GM19467 (cell line): ENCODE data around the gene NIBAN1.
"Not testable (repeated sequence)": the region's sequence is repeated elsewhere in the genome, so short reads cannot be mapped to it uniquely, and the experiment has no call there.

ENCODE experiments used
- ATAC-seq: cut with Tn5 transposase; IDR thresholded peaks from one replicate; pipeline ENCODE4 v1.9.1; 2021; ENCODE audit warnings: mild to moderate bottlenecking, moderate library complexity; ENCODE audit not compliant: unreplicated experiment

NIBAN1 gene

DNA sequence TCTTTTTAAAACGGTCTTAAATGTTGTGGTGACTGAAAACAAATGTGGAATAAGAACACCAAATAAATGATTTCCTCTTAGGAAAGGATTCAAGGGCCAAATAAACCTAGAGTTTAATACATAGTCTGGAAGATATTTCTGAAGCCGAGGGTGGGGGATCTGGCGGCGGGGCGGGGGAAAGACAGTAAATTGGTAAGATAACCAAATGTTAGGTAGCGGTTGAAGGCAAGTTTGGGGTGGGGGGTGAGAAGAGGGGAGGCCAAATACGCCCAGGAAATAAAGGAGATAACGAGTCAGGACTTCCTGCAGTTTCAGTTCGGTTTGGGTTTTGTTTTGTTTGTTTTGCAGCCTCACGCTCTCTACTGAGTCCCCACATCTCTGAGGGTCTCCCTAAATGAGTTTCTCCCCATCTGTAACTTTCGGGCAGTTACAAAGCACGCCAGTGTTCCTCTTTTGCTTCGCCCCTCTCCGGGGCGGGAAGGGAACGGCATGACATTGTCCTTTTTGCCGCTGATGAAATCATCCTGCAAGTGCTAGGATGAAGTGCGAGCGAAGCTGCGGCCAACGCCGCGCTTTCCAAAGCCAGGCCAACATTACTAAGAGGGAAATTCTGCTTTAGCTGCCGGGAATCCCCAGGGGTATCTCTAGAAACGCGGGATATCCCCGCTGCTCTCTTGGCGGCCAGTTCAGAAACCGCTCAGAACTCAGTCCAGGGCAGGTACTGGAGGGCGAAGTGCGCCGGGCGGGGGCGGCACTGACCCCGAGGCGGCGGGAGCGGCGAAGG is 844 bp downstream of the NIBAN1 start:
- peak; percentile 49 for ATAC-seq

GRCh38 chr1:184972315-184973055 is 1.8 kb downstream of the NIBAN1 start:
- no peak for ATAC-seq

GRCh38 chr1:184971522-184972265 is 2.6 kb downstream of the NIBAN1 start:
- ATAC-seq, result no peak

DNA sequence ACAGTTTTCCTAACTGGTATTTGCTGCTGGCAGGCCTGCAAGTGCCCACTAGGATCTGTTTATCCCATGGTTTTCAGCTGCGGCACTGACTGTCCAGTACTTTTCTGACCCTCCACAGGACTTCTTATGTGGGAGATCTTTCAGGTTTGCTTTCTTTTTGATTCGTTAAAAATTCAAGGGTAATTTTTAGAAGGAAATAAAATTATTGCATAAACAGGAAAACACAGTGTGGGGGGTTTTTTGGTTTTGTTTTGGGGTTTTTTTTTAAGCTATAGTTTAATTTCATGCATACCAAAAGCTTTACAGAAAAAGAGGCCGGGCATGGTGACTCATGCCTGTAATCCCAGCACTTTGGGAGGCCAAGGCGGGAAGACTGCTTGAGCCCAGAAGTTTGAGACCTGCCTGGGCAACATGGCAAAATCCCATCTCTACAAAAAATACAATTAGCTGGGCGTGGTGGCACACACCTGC is 3.6 kb downstream of the NIBAN1 start:
- no peak for ATAC-seq

GRCh38 chr1:184966989-184967388 is 7.3 kb downstream of the NIBAN1 start:
- no peak for ATAC-seq

GRCh38 chr1:184965944-184966860 is 8.1 kb downstream of the NIBAN1 start:
- ATAC-seq, result no peak

- no peak for ATAC-seq
These were observed 8.9 kb downstream of the NIBAN1 start for GRCh38 chr1:184965439-184965838.

- no peak for ATAC-seq
These were observed 14.7 kb downstream of the NIBAN1 start for GRCh38 chr1:184959626-184960025.

DNA sequence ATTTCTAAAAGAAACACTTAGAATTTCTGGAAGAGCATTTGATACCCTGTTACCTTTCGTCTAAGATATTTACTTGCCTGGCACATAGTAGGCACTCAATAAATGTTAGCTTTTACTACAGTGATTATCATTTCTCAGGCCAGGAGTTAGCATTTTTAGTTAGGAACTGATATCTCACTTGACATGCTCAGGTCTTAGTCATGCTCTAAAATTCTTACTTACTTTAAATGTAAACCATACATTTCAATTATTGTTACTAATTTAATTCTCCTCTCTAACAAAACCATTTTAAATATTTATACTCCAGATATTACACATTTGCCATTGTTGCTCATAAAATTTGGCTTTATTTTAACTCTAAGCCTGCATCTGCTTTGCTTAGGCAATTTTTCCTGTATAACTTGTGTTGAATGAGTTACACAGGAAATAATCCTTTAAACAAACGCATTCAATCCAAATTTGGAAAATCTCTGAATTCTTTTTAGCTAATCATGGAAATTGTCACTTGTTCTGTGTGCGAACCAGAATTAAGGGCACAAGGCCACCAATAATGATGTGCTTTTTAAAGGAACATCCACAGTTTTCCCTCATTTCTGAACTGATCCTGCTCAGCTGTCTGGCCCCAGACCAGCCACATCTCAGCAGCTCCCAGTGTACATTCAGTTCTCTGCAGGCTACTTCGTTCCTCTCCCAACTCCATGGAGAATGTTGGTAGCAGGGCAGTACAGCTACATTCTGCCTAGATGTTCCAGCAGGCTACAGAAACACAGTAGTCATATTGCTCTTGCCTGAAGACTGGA is 15.6 kb downstream of the NIBAN1 start:
- no peak for ATAC-seq

GRCh38 chr1:184957901-184958300 is 16.4 kb downstream of the NIBAN1 start:
- not testable (repeated sequence) for ATAC-seq

GRCh38 chr1:184956999-184957700 is 17.2 kb downstream of the NIBAN1 start:
- ATAC-seq, result no peak

GRCh38 chr1:184954232-184954995 is 19.9 kb downstream of the NIBAN1 start:
- ATAC-seq, result no peak

DNA sequence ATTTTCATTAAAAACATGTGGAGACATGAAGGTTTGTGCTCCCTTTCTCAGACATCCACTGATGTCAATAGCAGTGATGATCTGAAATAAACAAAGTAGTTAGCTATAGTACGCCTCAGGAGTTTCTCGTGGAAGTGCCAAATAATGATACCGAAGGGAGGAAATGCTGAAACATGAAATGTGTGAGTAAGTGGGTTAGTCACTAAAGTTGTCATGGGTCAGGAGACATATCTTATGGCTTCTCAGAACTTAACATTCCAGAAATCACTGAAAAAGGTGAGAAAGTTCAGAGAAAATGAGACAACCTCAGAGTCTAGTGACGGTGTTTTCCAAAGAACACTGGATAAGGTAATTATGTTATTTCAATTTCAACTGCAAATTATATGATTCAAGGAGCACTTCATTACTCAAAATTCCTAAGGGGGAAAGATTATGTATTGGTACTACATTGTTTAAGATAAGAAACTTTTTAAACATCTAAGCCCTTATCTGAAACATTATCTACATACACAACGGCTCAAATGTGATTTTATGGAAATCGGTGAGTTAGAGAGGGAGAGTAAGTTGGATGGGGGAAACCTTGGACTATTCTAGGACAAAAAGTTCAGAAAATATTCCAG is 20.6 kb downstream of the NIBAN1 start:
- no peak for ATAC-seq

DNA sequence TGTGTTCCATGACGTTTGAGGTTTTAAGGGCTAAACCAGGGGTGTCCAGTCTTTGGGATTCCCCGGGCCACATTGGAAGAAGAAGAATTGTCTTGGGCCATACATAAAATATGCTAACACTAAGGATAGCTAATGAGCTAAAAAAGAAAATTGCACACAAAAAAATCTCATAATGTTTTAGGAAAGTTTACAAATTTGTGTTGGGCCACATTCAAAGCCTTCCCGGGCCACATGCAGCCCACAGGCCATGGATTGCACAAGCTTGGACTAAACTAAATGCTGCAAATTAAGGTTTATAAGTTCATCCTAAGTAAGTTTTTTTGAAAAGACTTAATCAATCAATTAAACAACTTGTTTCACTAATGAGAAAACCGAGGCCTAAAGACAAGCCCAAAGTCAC is 21.9 kb downstream of the NIBAN1 start:
- ATAC-seq, result no peak

DNA sequence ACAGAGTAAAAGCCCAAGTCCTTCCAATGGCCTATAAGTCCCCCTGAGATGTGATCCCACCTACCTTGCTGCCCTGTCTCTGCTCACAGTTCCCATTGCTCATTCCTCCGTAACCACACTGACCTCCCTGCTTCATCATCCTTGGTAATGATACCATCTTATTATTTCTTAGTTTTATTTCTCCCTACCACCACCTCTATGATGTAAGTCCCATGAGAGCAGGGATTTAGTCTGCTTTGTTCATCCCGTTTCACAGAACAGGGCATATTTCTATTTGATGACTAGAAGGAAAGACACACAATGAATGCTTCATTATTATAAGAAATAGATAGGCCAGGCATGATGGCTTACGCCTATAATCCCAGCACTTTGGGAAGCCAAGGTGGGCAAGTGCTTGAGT is 22.5 kb downstream of the NIBAN1 start:
- no peak for ATAC-seq

DNA sequence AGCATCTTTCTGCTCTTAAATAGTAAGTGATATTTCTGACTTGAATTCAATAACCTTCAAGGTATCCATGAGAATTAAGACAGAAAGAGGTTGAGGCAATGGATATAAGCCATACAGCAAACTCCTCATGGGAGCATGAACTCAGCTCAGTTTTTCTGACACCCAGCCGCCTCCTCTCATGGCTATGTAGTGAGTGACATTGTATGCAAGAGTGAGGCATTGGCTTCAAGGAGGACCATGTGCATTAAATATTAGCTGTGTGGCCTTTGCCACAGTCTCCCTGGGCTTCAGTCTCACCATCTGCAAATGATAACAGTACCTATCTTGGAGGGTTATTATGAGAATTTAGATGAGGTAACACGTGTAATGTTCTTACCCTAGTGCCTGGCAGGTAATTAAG is 23.4 kb downstream of the NIBAN1 start:
- ATAC-seq, result no peak

DNA sequence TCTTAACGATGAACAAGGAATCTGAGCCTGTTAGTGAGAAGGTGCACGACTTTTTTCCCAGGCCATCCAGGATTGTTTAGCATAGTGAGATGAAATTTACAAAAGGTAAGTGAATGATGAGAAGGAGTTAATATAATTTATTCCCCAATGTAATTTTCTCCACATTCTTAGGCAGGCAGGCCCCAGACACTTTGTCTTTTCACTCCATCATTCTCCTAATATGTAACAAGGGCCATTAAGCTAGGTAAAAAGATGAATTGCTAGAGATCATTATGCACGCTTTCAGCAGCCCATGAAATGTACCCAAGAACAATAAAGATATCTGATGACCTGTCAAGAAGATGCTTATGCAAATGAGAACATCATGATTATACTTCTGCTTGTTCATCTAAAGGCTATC is 24.1 kb downstream of the NIBAN1 start:
- no peak for ATAC-seq
